Sigmoid colon (tissue), 4 donors: ENCODE data around the gene KCNN1.

ENCODE experiments used
- POLR2A ChIP-seq, 2 donors: fragments of 450-650 bp; IDR thresholded peaks; one replicate each; pipeline ENCODE4 v1.6.1; 2016; ENCODE audit warnings: antibody characterized with exemption in 2 of 2, mild to moderate bottlenecking in 2 of 2, moderate library complexity in 2 of 2
- POLR2AphosphoS5 ChIP-seq, 4 donors: sonication (generic); formaldehyde crosslinking; IDR thresholded peaks; one replicate each; pipeline ENCODE4 v1.6.1; 2017; ENCODE audit warnings: antibody characterized with exemption in 4 of 4
- TF ChIP-seq, protein P1 (sequence below), 4 experiments: fragments of 450-650 bp in 3 of 4; fragments of 200-600 bp in 1 of 4; IDR thresholded peaks; one replicate each; pipeline ENCODE4 v1.5.1; 2016 to 2019; ENCODE audit warnings: antibody characterized with exemption in 4 of 4, mild to moderate bottlenecking in 3 of 4, moderate library complexity in 2 of 4

DNA sequence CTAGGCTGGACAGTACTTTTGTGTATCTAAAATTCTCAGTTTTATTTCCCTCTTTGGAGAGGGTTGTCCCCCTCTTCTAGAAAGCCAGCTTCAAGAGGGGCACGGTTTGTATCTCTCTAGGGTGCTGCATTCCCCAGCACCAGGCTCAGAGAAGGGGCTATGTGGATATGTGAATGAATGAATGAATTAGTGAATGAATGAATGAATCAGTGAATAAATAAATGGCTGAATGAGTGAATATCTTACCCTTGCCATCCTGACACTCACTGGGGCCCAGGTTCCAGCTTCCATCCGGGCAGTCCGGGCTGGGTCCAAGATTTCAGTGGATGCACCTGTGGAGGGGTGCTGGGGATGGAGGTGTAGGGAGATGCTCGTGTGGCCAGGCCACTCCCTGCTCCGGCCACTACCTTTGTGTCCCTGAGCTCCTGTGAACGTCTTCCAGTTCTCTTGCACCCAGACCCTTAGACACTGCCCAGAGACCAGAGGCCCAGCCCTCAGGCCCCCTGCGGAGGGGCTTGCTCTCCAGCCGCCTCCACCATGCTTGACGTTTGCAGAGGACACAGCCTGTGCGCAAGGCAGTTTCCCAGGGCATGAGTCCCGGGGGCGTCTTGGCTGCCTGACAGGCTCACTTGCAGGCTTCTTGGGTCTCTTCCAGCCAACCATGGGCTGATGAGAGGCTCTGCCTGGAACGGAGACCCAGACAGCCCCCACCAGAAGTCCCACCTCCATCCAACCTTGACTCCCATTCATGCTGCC lies 2.8 kb upstream of the KCNN1 start:
- TF ChIP-seq, protein P1, sequence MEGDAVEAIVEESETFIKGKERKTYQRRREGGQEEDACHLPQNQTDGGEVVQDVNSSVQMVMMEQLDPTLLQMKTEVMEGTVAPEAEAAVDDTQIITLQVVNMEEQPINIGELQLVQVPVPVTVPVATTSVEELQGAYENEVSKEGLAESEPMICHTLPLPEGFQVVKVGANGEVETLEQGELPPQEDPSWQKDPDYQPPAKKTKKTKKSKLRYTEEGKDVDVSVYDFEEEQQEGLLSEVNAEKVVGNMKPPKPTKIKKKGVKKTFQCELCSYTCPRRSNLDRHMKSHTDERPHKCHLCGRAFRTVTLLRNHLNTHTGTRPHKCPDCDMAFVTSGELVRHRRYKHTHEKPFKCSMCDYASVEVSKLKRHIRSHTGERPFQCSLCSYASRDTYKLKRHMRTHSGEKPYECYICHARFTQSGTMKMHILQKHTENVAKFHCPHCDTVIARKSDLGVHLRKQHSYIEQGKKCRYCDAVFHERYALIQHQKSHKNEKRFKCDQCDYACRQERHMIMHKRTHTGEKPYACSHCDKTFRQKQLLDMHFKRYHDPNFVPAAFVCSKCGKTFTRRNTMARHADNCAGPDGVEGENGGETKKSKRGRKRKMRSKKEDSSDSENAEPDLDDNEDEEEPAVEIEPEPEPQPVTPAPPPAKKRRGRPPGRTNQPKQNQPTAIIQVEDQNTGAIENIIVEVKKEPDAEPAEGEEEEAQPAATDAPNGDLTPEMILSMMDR (IDR thresholded peaks at IDR 0.05) = no peak
- TF ChIP-seq POLR2AphosphoS5 (IDR thresholded peaks at IDR 0.05) = no peak
- TF ChIP-seq POLR2A (IDR thresholded peaks at IDR 0.05) = no peak
